Measurements from ENCODE around the gene NTMT1. TPM values are rescaled to one million over a fixed set of nuclear protein-coding genes. Genes with fewer than 3 reads are reported as not detected.

Gene NTMT1
- total and polyA plus RNA-seq, 8 donors = 1.7 to 68.4 (median 28.0) TPM

DNA sequence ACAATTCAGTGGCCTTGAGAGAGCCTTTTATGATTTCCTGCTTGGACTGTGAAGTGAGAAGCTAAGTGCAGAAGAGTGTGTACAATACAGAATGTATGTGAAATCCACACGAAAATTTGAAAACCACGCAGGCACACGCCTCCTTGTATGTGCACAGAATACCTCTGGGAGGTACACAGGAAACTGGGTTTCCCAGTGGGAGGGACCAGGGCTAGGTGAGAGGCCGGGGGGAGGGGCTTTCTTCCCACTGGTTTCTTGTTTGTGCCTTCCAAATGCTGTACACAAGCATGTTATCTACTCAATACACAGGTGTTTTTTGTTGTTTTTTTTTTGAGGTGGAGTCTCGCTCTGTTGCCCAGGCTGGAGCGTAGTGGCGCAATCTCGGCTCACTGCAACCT is 21.2 kb upstream of the NTMT1 start:
- intact Hi-C loops (cut with DNase I; ENCODE audit: low total_unique reads) = loop anchor here (10.0 kb wide), 1 partner anchor 110 kb away; no protein-coding TSS in a partner anchor
- H3K27me3 ChIP-seq = no peaks in the 10 kb centered on the region
- H3K27ac ChIP-seq = no peak overlapping the region
- TF ChIP-seq EP300 (IDR thresholded peaks at IDR 0.05) (no peak), CTCF (IDR thresholded peaks at IDR 0.05) (no peak), POLR2A (IDR thresholded peaks at IDR 0.05) (no peak)
- H3K4me3 ChIP-seq = no peak overlapping the region
- H3K36me3 ChIP-seq = no peaks in the 10 kb centered on the region
- 51 to 67% (median 55%) methylated on average over 8 of the region's 8 CpGs for WGBS, 5 donors
- H3K9me3 ChIP-seq = no peaks in the 10 kb centered on the region
- peaks cover 29 to 43% (median 36%) of the 10 kb centered on the region in 4 donors for H3K4me1 ChIP-seq
- DNase-seq = no peak

DNA sequence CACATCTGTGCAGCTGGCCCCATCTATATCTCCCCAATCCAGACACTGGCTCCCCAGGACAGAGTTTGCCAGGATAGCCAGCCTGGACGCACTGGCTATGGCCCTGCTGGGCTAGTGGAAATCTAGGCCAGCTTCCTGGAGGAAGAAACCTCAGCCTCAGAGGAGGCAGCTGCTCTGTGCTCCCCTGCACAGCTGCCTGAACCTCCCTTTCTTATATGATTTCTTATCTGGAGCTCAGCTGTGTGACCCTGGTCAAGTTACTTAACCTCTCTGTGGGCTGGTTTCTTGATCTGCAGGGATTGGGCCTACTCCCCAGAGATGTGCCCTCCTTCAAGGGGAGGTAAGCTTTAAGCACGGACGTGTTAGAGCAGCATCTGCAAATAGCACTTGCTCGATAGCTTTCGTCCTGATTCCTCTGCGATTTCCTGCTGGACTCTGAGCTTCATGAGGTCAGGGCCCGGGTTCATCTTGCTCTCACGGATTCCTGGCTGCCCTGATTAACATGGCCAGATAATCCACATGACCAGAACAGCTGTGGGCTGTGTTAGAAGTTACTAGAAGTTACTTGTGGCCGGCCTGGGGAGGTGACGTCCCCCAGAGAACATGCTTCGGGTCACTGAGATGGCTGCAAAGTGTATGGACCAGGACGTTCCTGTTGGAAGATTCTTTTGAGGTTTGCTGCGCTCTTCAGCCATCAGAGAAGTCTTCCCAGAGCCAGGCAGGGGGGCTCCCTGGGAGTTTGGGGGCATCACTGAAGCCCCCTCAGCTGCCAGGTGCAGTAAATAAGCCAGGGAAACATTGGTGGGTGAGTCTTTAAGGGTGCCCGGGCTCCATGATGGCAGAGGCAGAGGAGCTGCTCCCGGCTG is 19.6 kb upstream of the NTMT1 start:
- Histone ChIP-seq H3K36me3 (no peaks in the 10 kb centered on the region), H3K4me1 (peaks cover 37 to 58% (median 51%) of the 10 kb centered on the region in 4 donors), H3K4me3 (no peak overlapping the region), H3K9me3 (no peaks in the 10 kb centered on the region), H3K27ac (peak overlapping the region; percentile 89 to 98 (median 94)), H3K27me3 (no peaks in the 10 kb centered on the region)
- intact Hi-C loops (cut with DNase I; ENCODE audit: low total_unique reads) = loop anchor here (10.0 kb wide), 1 partner anchor 112 kb away; no protein-coding TSS in a partner anchor
- TF ChIP-seq POLR2A (IDR thresholded peaks at IDR 0.05) = no peak
- TF ChIP-seq EP300 (IDR thresholded peaks at IDR 0.05) = no peak
- no peak for TF ChIP-seq CTCF (IDR thresholded peaks at IDR 0.05)
- no peak for TF ChIP-seq POLR2AphosphoS5 (IDR thresholded peaks at IDR 0.05)
- peak in 1 of 2 donors; percentile 53 for DNase-seq
- 55 to 74% (median 64%) methylated on average over 12 to 15 of the region's 15 CpGs for WGBS, 5 donors

- intact Hi-C loops (cut with DNase I; ENCODE audit: low total_unique reads) = loop anchor here (10.0 kb wide), 1 partner anchor 112 kb away; no protein-coding TSS in a partner anchor
- Histone ChIP-seq H3K9me3 (no peaks in the 10 kb centered on the region), H3K27me3 (no peaks in the 10 kb centered on the region), H3K27ac (peak overlapping the region; percentile 89 to 98 (median 94)), H3K4me3 (no peak overlapping the region), H3K36me3 (no peaks in the 10 kb centered on the region), H3K4me1 (peaks cover 37 to 65% (median 55%) of the 10 kb centered on the region in 4 donors)
- WGBS, 5 donors = 56 to 78% (median 67%) methylated on average over 6 of the region's 6 CpGs
- TF ChIP-seq CTCF (IDR thresholded peaks at IDR 0.05) = no peak
- no peak for DNase-seq
Observed at GRCh38 chr9:129607027-129607387, 19.0 kb upstream of the NTMT1 start.

- DNase-seq = peak; percentile 58 to 62
- Histone ChIP-seq H3K9me3 (no peaks in the 10 kb centered on the region), H3K27ac (peak overlapping the region; percentile 89 to 98 (median 94)), H3K4me3 (peak overlapping the region in 1 of 4 donors; percentile 65), H3K4me1 (peaks cover 37 to 74% (median 57%) of the 10 kb centered on the region in 4 donors), H3K36me3 (no peaks in the 10 kb centered on the region), H3K27me3 (no peaks in the 10 kb centered on the region)
- no peak for TF ChIP-seq CTCF (IDR thresholded peaks at IDR 0.05)
- no peak for TF ChIP-seq POLR2A (IDR thresholded peaks at IDR 0.05)
- TF ChIP-seq POLR2AphosphoS5 (IDR thresholded peaks at IDR 0.05) = peak in 1 of 3 donors; percentile 28
- intact Hi-C loops (cut with DNase I; ENCODE audit: low total_unique reads) = loop anchor here (10.0 kb wide), 1 partner anchor 114 kb away; no protein-coding TSS in a partner anchor
- WGBS, 5 donors = 36 to 62% (median 48%) methylated on average over 26 to 27 of the region's 27 CpGs
Observed at GRCh38 chr9:129608561-129609481, 17.1 kb upstream of the NTMT1 start.
